SK-N-SH (cell line): ENCODE results near the gene HRH1. TPM values are rescaled to one million over a fixed set of nuclear protein-coding genes. Genes with fewer than 3 reads are reported as not detected.

Experiments
- CHD2 ChIP-seq: fragments of 150-350 bp; IDR thresholded peaks from 2 replicates; pipeline ENCODE4 v1.6.1; 2018; ENCODE audit warnings: low read length; ENCODE audit not compliant: partially characterized antibody
- ELF1 ChIP-seq: IDR thresholded peaks from 2 replicates; pipeline ENCODE4 v1.4.0; 2012
- EP300 ChIP-seq, 2 experiments: IDR thresholded peaks; 2 replicates each; pipeline versions ENCODE4 v1.4.0 to v1.6.1; 2012; ENCODE audit warnings: borderline replicate concordance in 1 of 2, low read depth in 1 of 2, low read length in 1 of 2
- EZH2phosphoT487 ChIP-seq: fragments of 200-600 bp; sonication (generic); IDR thresholded peaks from 2 replicates; pipeline ENCODE4 v1.6.1; 2017; ENCODE audit warnings: low read depth, mixed run types, mild to moderate bottlenecking, antibody characterized with exemption, moderate library complexity, borderline replicate concordance
- FOXJ3 ChIP-seq: sonication (generic); formaldehyde crosslinking; IDR thresholded peaks from 2 replicates; pipeline ENCODE4 v1.5.1; 2020; ENCODE audit warnings: mild to moderate bottlenecking, missing genetic modification reagents
- FOXM1 ChIP-seq: IDR thresholded peaks from 2 replicates; pipeline ENCODE4 v1.4.0; 2012; ENCODE audit warnings: low read depth, mild to moderate bottlenecking
- GABPA ChIP-seq: IDR thresholded peaks from 2 replicates; pipeline ENCODE4 v1.4.0; 2012; ENCODE audit warnings: low read depth, mild to moderate bottlenecking
- GATA2 ChIP-seq: sonication (generic); formaldehyde crosslinking; IDR thresholded peaks from 2 replicates; pipeline ENCODE4 v1.5.0; 2020; ENCODE audit warnings: mild to moderate bottlenecking, missing genetic modification reagents
- JUND ChIP-seq: IDR thresholded peaks from 2 replicates; pipeline ENCODE4 v1.4.0; 2012
- MEF2A ChIP-seq: IDR thresholded peaks from 2 replicates; pipeline ENCODE4 v1.4.0; 2012; ENCODE audit warnings: low read depth, borderline replicate concordance
- NFIC ChIP-seq: IDR thresholded peaks from 2 replicates; pipeline ENCODE4 v1.4.0; 2012; ENCODE audit warnings: borderline replicate concordance
- RAD21 ChIP-seq: IDR thresholded peaks from 2 replicates; pipeline ENCODE4 v1.6.1; 2012; ENCODE audit warnings: mild to moderate bottlenecking, low read length
- REST ChIP-seq: IDR thresholded peaks from 2 replicates; pipeline ENCODE4 v1.6.1; 2012; ENCODE audit warnings: mild to moderate bottlenecking, low read depth, low read length, moderate library complexity
- RXRA ChIP-seq: IDR thresholded peaks from 2 replicates; pipeline ENCODE4 v1.4.0; 2012; ENCODE audit warnings: low read depth, mild to moderate bottlenecking, borderline replicate concordance
- TCF12 ChIP-seq: IDR thresholded peaks from 2 replicates; pipeline ENCODE4 v1.4.0; 2012
- YY1 ChIP-seq: IDR thresholded peaks from 2 replicates; pipeline ENCODE4 v1.4.0; 2012; ENCODE audit warnings: low read depth, mild to moderate bottlenecking
- polyA plus RNA-seq, 3 experiments: library from polyadenylated mRNA; depleted of rRNA; stranded (reverse); fragments of >200 nt; gene quantifications; 2 replicates each; pipeline ENCODE4 v1.2.3, GENCODE V29; 2012
- TF ChIP-seq, protein P1 (sequence below): fragments of 150-350 bp; IDR thresholded peaks from 2 replicates; pipeline ENCODE4 v1.6.1; 2016; ENCODE audit warnings: mild to moderate bottlenecking, low read depth, low read length
- TF ChIP-seq, protein P2 (sequence below): fragments of 200-600 bp; sonication (generic); IDR thresholded peaks from 2 replicates; pipeline ENCODE4 v1.6.1; 2017; ENCODE audit warnings: antibody characterized with exemption, mild to moderate bottlenecking, moderate library complexity
- TF ChIP-seq, protein P3 (sequence below): IDR thresholded peaks from 2 replicates; pipeline ENCODE4 v1.4.0; 2012; ENCODE audit warnings: low read depth

The HRH1 gene
- polyA plus RNA-seq, 1 of the 3 experiments (the other 2 are of a cell fraction) = 6.2 TPM

DNA sequence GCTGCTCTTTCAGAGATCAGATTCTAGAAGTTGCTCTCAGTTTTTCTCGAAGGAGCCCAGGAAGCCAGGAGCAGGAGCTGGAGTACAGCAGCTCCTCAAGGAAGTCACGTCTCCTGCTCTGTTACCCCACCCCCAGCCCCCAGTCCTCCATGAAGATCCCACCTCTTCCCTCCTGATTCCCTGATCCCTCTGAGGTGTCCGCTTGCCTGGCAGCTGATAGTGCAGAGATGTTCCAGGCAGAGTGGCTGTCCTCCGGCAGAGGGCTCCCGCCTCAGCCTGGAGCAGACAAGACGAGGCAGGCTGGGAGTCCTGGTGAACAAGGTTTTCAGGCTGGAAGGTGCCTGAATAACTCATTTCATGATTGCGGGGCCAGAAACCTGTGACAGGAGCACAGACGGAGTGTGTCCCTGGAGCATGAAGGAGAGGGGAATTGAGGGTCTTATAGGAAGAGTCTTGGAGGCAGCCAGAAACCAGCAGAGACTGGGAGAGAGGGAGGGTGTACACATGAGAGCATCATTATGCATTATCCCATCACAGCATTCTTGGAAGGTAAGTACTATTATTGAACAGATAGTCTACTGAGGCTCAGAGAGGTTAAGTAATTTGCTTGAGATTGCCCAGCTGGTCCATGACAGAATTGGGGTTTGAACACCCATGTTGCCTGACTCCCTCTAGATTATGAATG lies 1.2 kb downstream of the HRH1 start (continued):
- no peak for TF ChIP-seq REST
- TF ChIP-seq ELF1 = no peak
- TF ChIP-seq EZH2phosphoT487 = no peak
- no peak for TF ChIP-seq CHD2
- TF ChIP-seq GABPA = no peak
- TF ChIP-seq FOXJ3 (CRISPR knock-in tag) = no peak
- TF ChIP-seq FOXM1 = no peak
- TF ChIP-seq, protein P1, sequence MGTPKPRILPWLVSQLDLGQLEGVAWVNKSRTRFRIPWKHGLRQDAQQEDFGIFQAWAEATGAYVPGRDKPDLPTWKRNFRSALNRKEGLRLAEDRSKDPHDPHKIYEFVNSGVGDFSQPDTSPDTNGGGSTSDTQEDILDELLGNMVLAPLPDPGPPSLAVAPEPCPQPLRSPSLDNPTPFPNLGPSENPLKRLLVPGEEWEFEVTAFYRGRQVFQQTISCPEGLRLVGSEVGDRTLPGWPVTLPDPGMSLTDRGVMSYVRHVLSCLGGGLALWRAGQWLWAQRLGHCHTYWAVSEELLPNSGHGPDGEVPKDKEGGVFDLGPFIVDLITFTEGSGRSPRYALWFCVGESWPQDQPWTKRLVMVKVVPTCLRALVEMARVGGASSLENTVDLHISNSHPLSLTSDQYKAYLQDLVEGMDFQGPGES = no peak
- no peak for TF ChIP-seq RXRA
- no peak for TF ChIP-seq MEF2A
- peak; percentile 81 for TF ChIP-seq RAD21
- no peak for TF ChIP-seq YY1
- TF ChIP-seq, protein P2, sequence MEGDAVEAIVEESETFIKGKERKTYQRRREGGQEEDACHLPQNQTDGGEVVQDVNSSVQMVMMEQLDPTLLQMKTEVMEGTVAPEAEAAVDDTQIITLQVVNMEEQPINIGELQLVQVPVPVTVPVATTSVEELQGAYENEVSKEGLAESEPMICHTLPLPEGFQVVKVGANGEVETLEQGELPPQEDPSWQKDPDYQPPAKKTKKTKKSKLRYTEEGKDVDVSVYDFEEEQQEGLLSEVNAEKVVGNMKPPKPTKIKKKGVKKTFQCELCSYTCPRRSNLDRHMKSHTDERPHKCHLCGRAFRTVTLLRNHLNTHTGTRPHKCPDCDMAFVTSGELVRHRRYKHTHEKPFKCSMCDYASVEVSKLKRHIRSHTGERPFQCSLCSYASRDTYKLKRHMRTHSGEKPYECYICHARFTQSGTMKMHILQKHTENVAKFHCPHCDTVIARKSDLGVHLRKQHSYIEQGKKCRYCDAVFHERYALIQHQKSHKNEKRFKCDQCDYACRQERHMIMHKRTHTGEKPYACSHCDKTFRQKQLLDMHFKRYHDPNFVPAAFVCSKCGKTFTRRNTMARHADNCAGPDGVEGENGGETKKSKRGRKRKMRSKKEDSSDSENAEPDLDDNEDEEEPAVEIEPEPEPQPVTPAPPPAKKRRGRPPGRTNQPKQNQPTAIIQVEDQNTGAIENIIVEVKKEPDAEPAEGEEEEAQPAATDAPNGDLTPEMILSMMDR = peak; percentile 85
- TF ChIP-seq JUND = no peak
- no peak for TF ChIP-seq EP300 (IDR thresholded peaks at IDR 0.05; ENCODE audit: borderline replicate concordance in 1 of 2, low read depth in 1 of 2, low read length in 1 of 2)
- no peak; the same call in 1 of the 2 replicates for TF ChIP-seq TCF12
- TF ChIP-seq GATA2 = no peak
- TF ChIP-seq, protein P3, sequence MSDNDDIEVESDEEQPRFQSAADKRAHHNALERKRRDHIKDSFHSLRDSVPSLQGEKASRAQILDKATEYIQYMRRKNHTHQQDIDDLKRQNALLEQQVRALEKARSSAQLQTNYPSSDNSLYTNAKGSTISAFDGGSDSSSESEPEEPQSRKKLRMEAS = 0 out of 2 replicates have a peak, but pooled peaks have one; percentile 43
- no peak for TF ChIP-seq NFIC
- TF ChIP-seq, all 33 proteins: peak for 10
